Head of caudate nucleus (tissue), 42 donors: Measurements from ENCODE around the gene EFNB3.

Experiments
- DNase-seq, 42 donors: peaks; one replicate each; pipeline versions ENCODE4 v3.0.0 to v3.0.0-alpha.2; 2020 to 2021; ENCODE audit warnings: mixed read lengths in 7 of 42
- intact Hi-C: fragments of 100-400 bp; cut with DNase I; formaldehyde crosslinking; loops from one replicate; pipeline ENCODE4 v1.15.0; 2022

The EFNB3 gene

DNA sequence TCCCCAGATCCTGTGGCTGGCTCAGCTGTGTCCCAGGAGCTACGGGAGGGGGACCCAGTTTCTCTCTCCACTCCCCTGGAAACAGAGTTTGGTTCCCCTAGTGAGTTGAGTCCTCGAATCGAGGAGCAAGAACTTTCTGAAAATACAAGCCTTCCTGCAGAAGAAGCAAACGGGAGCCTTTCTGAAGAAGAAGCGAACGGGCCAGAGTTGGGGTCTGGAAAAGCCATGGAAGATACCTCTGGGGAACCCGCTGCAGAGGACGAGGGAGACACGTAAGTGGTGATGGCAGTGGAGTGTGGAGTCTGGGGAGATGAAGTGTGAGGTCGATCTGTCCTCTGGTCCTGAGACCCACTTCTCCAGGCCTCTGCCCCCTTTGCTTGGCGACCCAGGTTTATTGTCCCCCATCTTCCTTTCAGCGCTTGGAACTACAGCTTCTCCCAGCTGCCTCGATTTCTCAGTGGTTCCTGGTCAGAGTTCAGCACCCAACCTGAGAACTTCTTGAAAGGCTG lies 16.1 kb upstream of the EFNB3 start:
- intact Hi-C loops, result loop anchor here (5.0 to 10.0 kb wide), 2 partner anchors 62 to 104 kb away; partner anchors contain the start of genes MPDU1 and SAT2
- no peak for DNase-seq

- intact Hi-C loops, result no loop called here
- DNase-seq, result no peak
Measured at GRCh38 chr17:7695586-7695985, 9.4 kb upstream of the EFNB3 start.

DNA sequence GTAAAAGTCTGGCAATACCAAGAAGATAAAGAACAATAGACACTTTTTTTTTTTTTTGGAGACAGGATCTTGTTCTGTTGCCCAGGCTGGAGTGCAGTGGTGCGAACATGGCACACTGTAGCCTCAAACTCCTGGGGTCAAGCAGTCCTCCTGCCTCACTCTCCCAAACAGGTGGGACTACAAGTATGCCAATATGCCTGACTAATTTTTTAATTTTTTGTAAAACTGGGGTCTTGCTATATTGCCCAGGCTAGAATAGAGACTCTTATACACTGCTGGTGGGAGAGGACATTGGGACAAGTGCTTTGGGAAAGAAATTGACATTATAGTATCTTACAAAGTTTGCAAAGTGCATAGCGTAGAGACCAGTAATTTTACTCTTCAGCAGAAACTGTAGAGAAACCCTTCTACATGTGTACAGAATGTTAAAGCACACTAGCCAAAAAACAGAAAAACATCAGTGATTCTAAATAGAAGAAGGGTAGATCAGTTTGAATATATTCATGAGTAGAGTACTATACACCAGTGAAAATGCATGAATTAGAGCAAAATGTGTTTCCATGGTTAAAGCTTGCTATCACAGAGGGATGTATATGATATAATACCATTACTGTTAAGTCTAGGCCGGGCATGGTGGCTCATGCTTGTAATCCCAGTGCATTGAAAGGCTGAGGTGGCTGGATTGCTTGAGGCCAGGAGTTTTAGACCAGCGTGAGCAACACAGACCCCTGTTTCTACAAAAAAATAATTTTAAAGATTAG lies 7.0 kb upstream of the EFNB3 start:
- no peak for DNase-seq
- intact Hi-C loops, result no loop called here

GRCh38 chr17:7700510-7700909 lies 4.5 kb upstream of the EFNB3 start:
- intact Hi-C loops, result no loop called here

DNA sequence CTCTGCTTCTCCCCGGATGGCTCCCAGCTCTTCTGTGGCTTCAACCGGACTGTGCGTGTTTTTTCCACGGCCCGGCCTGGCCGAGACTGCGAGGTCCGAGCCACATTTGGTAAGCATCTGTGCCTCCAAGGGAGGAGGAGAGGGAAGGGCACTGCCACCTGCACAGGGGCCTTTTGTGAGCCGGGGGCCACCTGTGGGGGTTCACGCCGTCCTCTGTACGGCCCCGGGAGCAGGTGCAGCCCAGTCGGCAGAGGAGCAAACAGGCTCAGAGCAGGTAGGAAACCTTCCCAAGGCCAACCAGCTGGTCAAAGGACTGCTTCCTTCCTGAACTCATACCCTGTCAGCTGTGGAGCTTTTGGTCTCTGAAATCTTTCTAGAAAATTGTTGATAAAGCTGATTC lies 3.3 kb upstream of the EFNB3 start:
- no peak for DNase-seq
- intact Hi-C loops, result no loop called here

More at GRCh38 chr17:7700510-7700909, 4.5 kb upstream of the EFNB3 start:
- no peak for DNase-seq

DNA sequence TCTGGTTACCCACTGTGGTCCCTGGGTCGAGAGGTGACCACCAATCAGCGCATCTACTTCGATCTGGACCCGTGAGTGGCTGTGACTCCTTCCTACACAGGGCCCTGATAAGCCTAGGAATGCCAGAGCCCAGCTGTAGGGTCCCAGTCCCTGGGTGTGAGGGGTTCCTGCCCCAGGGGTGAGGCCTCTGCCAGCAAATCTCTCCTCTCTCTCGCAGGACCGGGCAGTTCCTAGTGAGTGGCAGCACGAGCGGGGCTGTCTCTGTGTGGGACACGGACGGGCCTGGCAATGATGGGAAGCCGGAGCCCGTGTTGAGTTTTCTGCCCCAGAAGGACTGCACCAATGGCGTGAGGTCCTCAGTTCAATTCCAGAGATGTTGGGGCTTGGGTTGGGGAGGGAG lies 2.2 kb upstream of the EFNB3 start:
- intact Hi-C loops, result no loop called here
- no peak for DNase-seq

- DNase-seq, result peak in 40 of 42 donors; percentile 26 to 91 (median 67)
- intact Hi-C loops, result no loop called here
Measured at GRCh38 chr17:7703584-7704479, 1.2 kb upstream of the EFNB3 start.

GRCh38 chr17:7705269-7706255 lies 560 bp downstream of the EFNB3 start:
- intact Hi-C loops, result no loop called here
- DNase-seq, result peak in 21 of 42 donors; percentile 9 to 59 (median 29)

DNA sequence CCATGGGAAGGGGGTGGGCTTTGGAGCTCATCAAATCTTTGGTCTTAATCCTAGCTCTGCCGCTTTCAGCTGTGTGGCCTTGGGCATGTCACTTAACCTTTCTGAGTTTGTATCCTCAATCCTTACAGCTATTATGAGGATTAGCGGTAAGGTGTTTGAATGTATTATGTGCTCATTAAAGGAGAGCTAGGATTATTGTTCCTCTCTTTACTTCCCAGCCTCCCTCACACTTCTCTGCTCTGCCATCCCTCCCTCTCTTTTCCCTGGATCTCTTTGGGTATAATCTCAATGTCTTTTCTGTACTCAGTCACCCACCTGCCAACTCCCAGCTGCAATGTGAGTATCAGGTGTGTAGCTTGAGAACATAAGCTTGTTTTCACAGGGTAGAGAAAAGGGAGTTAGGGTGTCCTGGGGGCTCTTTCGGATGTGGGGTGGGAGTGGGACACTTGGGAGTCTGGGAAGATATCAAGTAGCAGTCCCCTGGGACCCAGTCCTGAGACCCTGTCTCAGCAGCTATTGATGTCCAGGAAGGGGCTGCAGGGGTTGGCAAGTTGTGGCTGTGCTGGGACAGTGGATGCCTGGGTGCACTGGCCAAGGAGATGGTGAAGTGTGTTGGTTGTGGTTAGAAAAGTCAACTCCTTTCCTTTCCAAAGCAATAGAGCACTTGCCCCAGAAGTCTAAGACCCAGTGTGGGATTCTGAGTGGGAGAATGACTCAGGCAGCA lies 1.8 kb downstream of the EFNB3 start:
- DNase-seq, result peak in 2 of 42 donors; percentile 14 to 44
- intact Hi-C loops, result no loop called here

DNA sequence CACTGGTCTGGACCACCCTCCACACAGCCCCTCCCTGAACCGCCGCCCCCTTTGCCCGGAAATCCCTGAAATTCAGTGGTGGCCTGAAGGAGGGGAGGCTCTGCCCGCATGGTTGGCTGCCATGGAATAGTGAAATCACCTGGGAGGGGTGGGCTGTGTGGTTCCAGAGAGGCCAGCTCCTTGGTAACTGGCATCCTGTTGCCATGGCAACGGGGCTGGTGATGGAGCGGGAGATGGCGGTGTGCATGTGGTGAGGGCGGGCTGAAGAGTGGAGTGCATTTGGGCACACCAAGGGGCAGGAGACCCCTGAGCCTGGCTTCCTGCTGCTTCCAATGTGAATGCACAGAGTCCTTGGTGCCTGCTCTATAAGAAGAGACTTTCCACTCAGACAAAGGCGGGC lies 2.4 kb downstream of the EFNB3 start:
- peak in 33 of 42 donors; percentile 20 to 84 (median 52) for DNase-seq
- intact Hi-C loops, result no loop called here

- intact Hi-C loops, result no loop called here
- no peak for DNase-seq
Measured at GRCh38 chr17:7707858-7708750, 3.1 kb downstream of the EFNB3 start.

DNA sequence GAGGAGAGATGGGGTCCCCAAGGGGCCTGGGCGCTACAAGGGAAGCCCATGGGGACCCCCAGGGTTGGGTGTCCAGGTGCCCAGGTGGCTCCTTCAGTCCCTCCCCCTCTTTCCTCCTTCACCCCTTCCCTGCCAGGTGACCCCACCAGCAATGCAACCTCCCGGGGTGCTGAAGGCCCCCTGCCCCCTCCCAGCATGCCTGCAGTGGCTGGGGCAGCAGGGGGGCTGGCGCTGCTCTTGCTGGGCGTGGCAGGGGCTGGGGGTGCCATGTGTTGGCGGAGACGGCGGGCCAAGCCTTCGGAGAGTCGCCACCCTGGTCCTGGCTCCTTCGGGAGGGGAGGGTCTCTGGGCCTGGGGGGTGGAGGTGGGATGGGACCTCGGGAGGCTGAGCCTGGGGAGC lies 4.0 kb downstream of the EFNB3 start:
- no peak for DNase-seq
- intact Hi-C loops, result no loop called here

DNA sequence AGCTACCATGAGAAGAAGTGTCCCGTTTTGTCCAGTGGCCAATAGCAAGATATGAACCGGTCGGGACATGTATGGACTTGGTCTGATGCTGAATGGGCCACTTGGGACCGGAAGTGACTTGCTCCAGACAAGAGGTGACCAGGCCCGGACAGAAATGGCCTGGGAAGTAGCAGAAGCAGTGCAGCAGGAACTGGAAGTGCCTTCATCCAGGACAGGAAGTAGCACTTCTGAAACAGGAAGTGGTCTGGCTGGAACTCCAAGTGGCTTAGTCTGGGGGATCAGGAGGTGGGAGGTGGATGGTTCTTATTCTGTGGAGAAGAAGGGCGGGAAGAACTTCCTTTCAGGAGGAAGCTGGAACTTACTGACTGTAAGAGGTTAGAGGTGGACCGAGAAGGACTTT lies 5.3 kb downstream of the EFNB3 start:
- DNase-seq, result no peak
- intact Hi-C loops, result no loop called here

GRCh38 chr17:7711051-7711755 lies 6.2 kb downstream of the EFNB3 start:
- intact Hi-C loops, result no loop called here
- no peak for DNase-seq

- intact Hi-C loops, result no loop called here
- DNase-seq, result peak in 26 of 42 donors; percentile 19 to 67 (median 39)
Measured at GRCh38 chr17:7712111-7712771, 7.2 kb downstream of the EFNB3 start.

- intact Hi-C loops, result no loop called here
- DNase-seq, result no peak
Measured at GRCh38 chr17:7713782-7714181, 8.8 kb downstream of the EFNB3 start.
